ENCODE data around the gene UAP1L1.

DNA sequence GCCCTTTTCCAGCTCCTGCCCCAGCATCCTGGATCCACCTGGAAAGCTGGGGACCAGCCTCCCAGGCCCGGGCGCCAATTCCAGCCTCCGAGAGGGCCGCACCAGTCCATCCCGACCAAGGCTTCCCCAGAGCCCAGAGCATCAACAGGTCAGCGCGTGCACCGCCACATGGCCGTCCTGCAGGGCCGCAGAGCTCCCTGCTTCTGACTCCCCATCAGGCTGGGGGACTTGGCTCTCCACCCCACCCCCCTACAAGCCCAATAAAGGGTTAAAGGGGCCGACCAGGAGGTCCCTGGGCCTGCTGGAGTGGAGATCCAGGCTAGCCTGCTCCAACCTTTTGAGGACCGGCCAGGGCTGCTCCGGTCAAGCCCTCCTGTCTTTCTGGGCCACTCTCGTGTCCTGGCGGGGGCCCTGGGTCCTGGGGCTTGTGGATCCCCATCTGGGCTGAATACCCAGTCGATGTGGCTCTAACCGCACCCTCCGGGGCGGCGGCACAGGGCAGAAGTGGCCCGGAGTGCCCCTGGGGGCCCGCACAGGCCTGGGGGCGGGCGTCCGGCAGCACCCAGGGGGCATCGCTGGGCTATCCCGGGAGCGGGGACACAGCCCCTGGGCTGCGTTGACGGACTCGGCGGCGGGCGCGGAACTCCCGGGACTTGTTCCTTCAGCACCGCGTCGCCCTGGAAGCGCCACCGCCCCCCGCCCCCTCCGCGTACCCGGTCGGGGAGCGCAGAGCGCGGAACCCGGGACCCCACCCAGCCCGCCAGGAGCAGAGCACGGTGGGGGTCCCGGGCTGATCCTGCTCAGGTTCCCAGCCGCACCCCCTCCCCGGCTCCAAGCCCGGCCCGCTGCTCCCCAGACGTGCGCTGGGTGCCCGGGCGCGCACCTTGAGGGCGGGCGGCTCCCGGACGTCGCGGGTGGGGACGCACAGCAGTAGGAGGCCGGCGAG lies 24.0 kb upstream of the UAP1L1 start:
- TF ChIP-seq CTCF (IDR thresholded peaks at IDR 0.05) (no peak), POLR2A (IDR thresholded peaks at IDR 0.05) (no peak)
